Measurements from ENCODE around the gene PHTF2.

DNA sequence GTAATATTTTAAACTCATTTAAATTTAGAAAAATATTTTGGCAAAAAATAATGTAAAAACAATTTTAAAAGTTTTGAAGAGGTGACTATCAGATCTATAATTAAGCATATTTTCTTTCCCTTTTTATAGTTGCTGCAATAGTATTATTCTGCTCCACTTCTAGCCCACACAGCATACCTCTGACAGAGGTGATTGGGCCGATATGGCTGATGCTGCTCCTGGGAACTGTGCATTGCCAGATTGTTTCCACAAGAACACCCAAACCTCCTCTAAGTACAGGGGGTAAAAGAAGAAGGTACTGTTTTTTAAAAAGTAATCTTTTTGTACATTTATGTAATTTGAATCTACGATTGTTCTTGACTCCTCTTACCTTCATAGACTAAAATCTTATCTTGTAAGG, 110.1 kb downstream of the PHTF2 start:
- TF ChIP-seq POLR2AphosphoS5 (IDR thresholded peaks at IDR 0.05; ENCODE audit: insufficient read depth, low read depth, low read length) (no peak), MYC (IDR thresholded peaks at IDR 0.05; ENCODE audit: low read depth, low read length) (no peak), EZH2 (IDR thresholded peaks at IDR 0.05; ENCODE audit: borderline replicate concordance, low read depth, low read length, severe bottlenecking) (no peak), POLR2A (IDR thresholded peaks at IDR 0.05; ENCODE audit: low read depth, low read length) (no peak), JUN (IDR thresholded peaks at IDR 0.05; ENCODE audit: borderline replicate concordance, insufficient read depth, insufficient read length, low read depth) (no peak), FOS (IDR thresholded peaks at IDR 0.05; ENCODE audit: borderline replicate concordance, insufficient read depth, low read length) (no peak), GATA2 (IDR thresholded peaks at IDR 0.05; ENCODE audit: insufficient read depth, insufficient read length, low read depth, low read length) (no peak)
- TF ChIP-seq, protein P1, sequence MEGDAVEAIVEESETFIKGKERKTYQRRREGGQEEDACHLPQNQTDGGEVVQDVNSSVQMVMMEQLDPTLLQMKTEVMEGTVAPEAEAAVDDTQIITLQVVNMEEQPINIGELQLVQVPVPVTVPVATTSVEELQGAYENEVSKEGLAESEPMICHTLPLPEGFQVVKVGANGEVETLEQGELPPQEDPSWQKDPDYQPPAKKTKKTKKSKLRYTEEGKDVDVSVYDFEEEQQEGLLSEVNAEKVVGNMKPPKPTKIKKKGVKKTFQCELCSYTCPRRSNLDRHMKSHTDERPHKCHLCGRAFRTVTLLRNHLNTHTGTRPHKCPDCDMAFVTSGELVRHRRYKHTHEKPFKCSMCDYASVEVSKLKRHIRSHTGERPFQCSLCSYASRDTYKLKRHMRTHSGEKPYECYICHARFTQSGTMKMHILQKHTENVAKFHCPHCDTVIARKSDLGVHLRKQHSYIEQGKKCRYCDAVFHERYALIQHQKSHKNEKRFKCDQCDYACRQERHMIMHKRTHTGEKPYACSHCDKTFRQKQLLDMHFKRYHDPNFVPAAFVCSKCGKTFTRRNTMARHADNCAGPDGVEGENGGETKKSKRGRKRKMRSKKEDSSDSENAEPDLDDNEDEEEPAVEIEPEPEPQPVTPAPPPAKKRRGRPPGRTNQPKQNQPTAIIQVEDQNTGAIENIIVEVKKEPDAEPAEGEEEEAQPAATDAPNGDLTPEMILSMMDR (IDR thresholded peaks at IDR 0.05; ENCODE audit: extremely low read depth in 1 of 2, insufficient read depth in 1 of 2, low read depth in 1 of 2, low read length in 2 of 2): no peak
- TF ChIP-seq, protein P2, sequence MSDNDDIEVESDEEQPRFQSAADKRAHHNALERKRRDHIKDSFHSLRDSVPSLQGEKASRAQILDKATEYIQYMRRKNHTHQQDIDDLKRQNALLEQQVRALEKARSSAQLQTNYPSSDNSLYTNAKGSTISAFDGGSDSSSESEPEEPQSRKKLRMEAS (IDR thresholded peaks at IDR 0.05; ENCODE audit: insufficient read depth, insufficient read length): no peak
